Measurements from ENCODE around the gene FBN3.

FBN3 gene

GRCh38 chr19:8129061-8129618 lies 20.3 kb downstream of the FBN3 start:
- DNase-seq (ENCODE audit: low read depth in 1 of 2, low spot score in 1 of 2), result no peak
- no peak for TF ChIP-seq GABPA (IDR thresholded peaks at IDR 0.05; ENCODE audit: low read depth)
- TF ChIP-seq SPI1 (IDR thresholded peaks at IDR 0.05; ENCODE audit: borderline replicate concordance, low read depth), result no peak
- TF ChIP-seq REST (IDR thresholded peaks at IDR 0.05; ENCODE audit: insufficient replicate concordance, low read depth), result no peak
- no peak for TF ChIP-seq CTCF (IDR thresholded peaks at IDR 0.05; ENCODE audit: insufficient read depth, low read length)
- no peak for TF ChIP-seq POLR2AphosphoS5 (IDR thresholded peaks at IDR 0.05; ENCODE audit: low read depth)
- Histone ChIP-seq H3K27ac (replicated peaks) (no peak overlapping the region), H3K4me3 (replicated peaks; ENCODE audit: insufficient read depth, low read length) (no peak overlapping the region), H3K27me3 (ENCODE audit: insufficient read depth, poor library complexity, severe bottlenecking) (peaks cover 5% of the 10 kb centered on the region)

- H3K27ac ChIP-seq (replicated peaks), result no peak overlapping the region
- no peak for DNase-seq (ENCODE audit: low read depth in 1 of 2, low spot score in 1 of 2)
- no peak overlapping the region for H3K4me3 ChIP-seq (replicated peaks; ENCODE audit: insufficient read depth, low read length)
- TF ChIP-seq CTCF (IDR thresholded peaks at IDR 0.05; ENCODE audit: insufficient read depth, low read length) (no peak), GABPA (IDR thresholded peaks at IDR 0.05; ENCODE audit: low read depth) (no peak), REST (IDR thresholded peaks at IDR 0.05; ENCODE audit: insufficient replicate concordance, low read depth) (no peak), POLR2AphosphoS5 (IDR thresholded peaks at IDR 0.05; ENCODE audit: low read depth) (no peak), SPI1 (IDR thresholded peaks at IDR 0.05; ENCODE audit: borderline replicate concordance, low read depth) (no peak)
- peaks cover 5% of the 10 kb centered on the region for H3K27me3 ChIP-seq (ENCODE audit: insufficient read depth, poor library complexity, severe bottlenecking)
Measured at GRCh38 chr19:8128551-8128950, 20.8 kb downstream of the FBN3 start.

GRCh38 chr19:8127311-8127710 lies 22.1 kb downstream of the FBN3 start:
- H3K27me3 ChIP-seq (ENCODE audit: insufficient read depth, poor library complexity, severe bottlenecking), result peaks cover 5% of the 10 kb centered on the region
- TF ChIP-seq CTCF (IDR thresholded peaks at IDR 0.05; ENCODE audit: insufficient read depth, low read length) (no peak), REST (IDR thresholded peaks at IDR 0.05; ENCODE audit: insufficient replicate concordance, low read depth) (no peak), POLR2AphosphoS5 (IDR thresholded peaks at IDR 0.05; ENCODE audit: low read depth) (no peak), GABPA (IDR thresholded peaks at IDR 0.05; ENCODE audit: low read depth) (no peak), SPI1 (IDR thresholded peaks at IDR 0.05; ENCODE audit: borderline replicate concordance, low read depth) (no peak)
- H3K27ac ChIP-seq (replicated peaks), result no peak overlapping the region
- DNase-seq (ENCODE audit: low read depth in 1 of 2, low spot score in 1 of 2), result no peak
- no peak overlapping the region for H3K4me3 ChIP-seq (replicated peaks; ENCODE audit: insufficient read depth, low read length)
